Prostate gland (tissue), 2 donors: ENCODE results near the gene CST11. TPM values are rescaled to one million over a fixed set of nuclear protein-coding genes. Genes with fewer than 3 reads are reported as not detected.

Source experiments
- DNase-seq: peaks from one replicate; pipeline ENCODE4 v3.0.0-alpha.2; 2019; ENCODE audit warnings: low spot score
- H3K27ac ChIP-seq, 2 donors: fragments of 200-600 bp; sonication (generic); 2 replicates each; pipeline ENCODE4 v1.5.1; 2017 to 2019
- H3K27me3 ChIP-seq: fragments of 200-600 bp; sonication (generic); replicated peaks from 2 replicates; pipeline ENCODE4 v1.5.1; 2019; ENCODE audit not compliant: insufficient read depth
- H3K36me3 ChIP-seq, 2 donors: fragments of 200-600 bp; sonication (generic); 1 replicate in 1 of 2; 2 replicates in 1 of 2; pipeline versions ENCODE4 v1.5.1 to v1.8.1; 2017 to 2019
- H3K4me1 ChIP-seq: fragments of 200-600 bp; sonication (generic); replicated peaks from 2 replicates; pipeline ENCODE4 v1.5.1; 2019
- H3K4me3 ChIP-seq, 2 donors: fragments of 200-600 bp; sonication (generic); 2 replicates each; pipeline ENCODE4 v1.5.1; 2017 to 2019
- H3K9me3 ChIP-seq: fragments of 200-600 bp; sonication (generic); 2 replicates; pipeline ENCODE4 v1.5.1; 2017
- CTCF ChIP-seq, 4 experiments: fragments of 200-600 bp in 2 of 4; fragments of 450-650 bp in 2 of 4; sonication (generic) in 2 of 4; IDR thresholded peaks; 1 replicate in 3 of 4; 2 replicates in 1 of 4; pipeline ENCODE4 v1.5.1; 2016 to 2019; ENCODE audit warnings: antibody characterized with exemption in 4 of 4, mild to moderate bottlenecking in 2 of 4, moderate library complexity in 2 of 4
- POLR2A ChIP-seq: fragments of 450-650 bp; IDR thresholded peaks from one replicate; pipeline ENCODE4 v1.6.1; 2016; ENCODE audit warnings: antibody characterized with exemption, mild to moderate bottlenecking
- POLR2AphosphoS5 ChIP-seq: sonication (generic); formaldehyde crosslinking; IDR thresholded peaks from one replicate; pipeline ENCODE4 v1.6.1; 2017; ENCODE audit warnings: antibody characterized with exemption
- WGBS: methylation state at CpG from one replicate; pipeline ENCODE4 v1.1.5; 2018; 5-methylcytosine and 5-hydroxymethylcytosine counted together
- intact Hi-C: fragments of 100-400 bp; cut with DNase I; formaldehyde crosslinking; loops from one replicate; pipeline ENCODE4 v1.14.2; 2022
- total RNA-seq, 2 donors: library from RNA; depleted of rRNA; stranded (reverse); fragments of >200 nt; gene quantifications; one replicate each; pipeline ENCODE4 v1.1.0, GENCODE V29; 2016

CST11 gene
- total RNA-seq, 2 donors from 2014 or later, result not detected

- H3K27me3 ChIP-seq, result no peaks in the 10 kb centered on the region
- H3K27ac ChIP-seq, result no peak overlapping the region
- H3K36me3 ChIP-seq, result no peaks in the 10 kb centered on the region
- no peak overlapping the region for H3K4me3 ChIP-seq
- no peaks in the 10 kb centered on the region for H3K4me1 ChIP-seq
- intact Hi-C loops, result no loop called here
- H3K9me3 ChIP-seq, result no peaks in the 10 kb centered on the region
- no peak for DNase-seq
- TF ChIP-seq CTCF (IDR thresholded peaks at IDR 0.05) (no peak), POLR2A (no peak), POLR2AphosphoS5 (no peak)
- WGBS, result 100% methylated on average over 1 of the region's 1 CpG
These were observed 8.5 kb upstream of the CST11 start for GRCh38 chr20:23461180-23461579.

- no peaks in the 10 kb centered on the region for H3K9me3 ChIP-seq
- intact Hi-C loops, result no loop called here
- H3K27ac ChIP-seq, result no peak overlapping the region
- DNase-seq, result no peak
- WGBS, result 71% methylated on average over 3 of the region's 3 CpGs
- H3K36me3 ChIP-seq, result no peaks in the 10 kb centered on the region
- no peak for TF ChIP-seq POLR2A
- no peak for TF ChIP-seq CTCF (IDR thresholded peaks at IDR 0.05)
- TF ChIP-seq POLR2AphosphoS5, result no peak
- no peaks in the 10 kb centered on the region for H3K4me1 ChIP-seq
- H3K27me3 ChIP-seq, result no peaks in the 10 kb centered on the region
- no peak overlapping the region for H3K4me3 ChIP-seq
These were observed 6.9 kb upstream of the CST11 start for GRCh38 chr20:23459461-23460150.

- no peaks in the 10 kb centered on the region for H3K9me3 ChIP-seq
- no peak overlapping the region for H3K27ac ChIP-seq
- no peaks in the 10 kb centered on the region for H3K4me1 ChIP-seq
- WGBS, result 90% methylated on average over 7 of the region's 7 CpGs
- no peak overlapping the region for H3K4me3 ChIP-seq
- TF ChIP-seq POLR2A (no peak), CTCF (IDR thresholded peaks at IDR 0.05) (no peak), POLR2AphosphoS5 (no peak)
- intact Hi-C loops, result no loop called here
- no peaks in the 10 kb centered on the region for H3K27me3 ChIP-seq
- DNase-seq, result no peak
- H3K36me3 ChIP-seq, result no peaks in the 10 kb centered on the region
These were observed 4.2 kb upstream of the CST11 start for GRCh38 chr20:23456873-23457272.

- H3K4me1 ChIP-seq, result no peaks in the 10 kb centered on the region
- H3K4me3 ChIP-seq, result no peak overlapping the region
- 46% methylated on average over 3 of the region's 3 CpGs for WGBS
- H3K27me3 ChIP-seq, result no peaks in the 10 kb centered on the region
- DNase-seq, result no peak
- intact Hi-C loops, result no loop called here
- H3K27ac ChIP-seq, result no peak overlapping the region
- TF ChIP-seq POLR2A, result no peak
- no peak for TF ChIP-seq POLR2AphosphoS5
- H3K36me3 ChIP-seq, result no peaks in the 10 kb centered on the region
- no peaks in the 10 kb centered on the region for H3K9me3 ChIP-seq
These were observed 3.7 kb upstream of the CST11 start for GRCh38 chr20:23456409-23456808.

GRCh38 chr20:23455639-23456038 lies 3.0 kb upstream of the CST11 start:
- H3K27ac ChIP-seq, result no peak overlapping the region
- 93% methylated on average over 7 of the region's 7 CpGs for WGBS
- no peaks in the 10 kb centered on the region for H3K9me3 ChIP-seq
- no peaks in the 10 kb centered on the region for H3K4me1 ChIP-seq
- TF ChIP-seq POLR2A (no peak), POLR2AphosphoS5 (no peak), CTCF (IDR thresholded peaks at IDR 0.05) (no peak)
- H3K4me3 ChIP-seq, result no peak overlapping the region
- intact Hi-C loops, result no loop called here
- H3K36me3 ChIP-seq, result no peaks in the 10 kb centered on the region
- H3K27me3 ChIP-seq, result no peaks in the 10 kb centered on the region
- DNase-seq, result no peak
